ENCODE measurements around the gene ARHGAP24. TPM values are rescaled to one million over a fixed set of nuclear protein-coding genes. Genes with fewer than 3 reads are reported as not detected.
"Not testable (repeated sequence)": the region's sequence is repeated elsewhere in the genome, so short reads cannot be mapped to it uniquely, and the experiment has no call there.

The ARHGAP24 gene
- total RNA-seq, 1 donor from 2014 or later, result not detected

DNA sequence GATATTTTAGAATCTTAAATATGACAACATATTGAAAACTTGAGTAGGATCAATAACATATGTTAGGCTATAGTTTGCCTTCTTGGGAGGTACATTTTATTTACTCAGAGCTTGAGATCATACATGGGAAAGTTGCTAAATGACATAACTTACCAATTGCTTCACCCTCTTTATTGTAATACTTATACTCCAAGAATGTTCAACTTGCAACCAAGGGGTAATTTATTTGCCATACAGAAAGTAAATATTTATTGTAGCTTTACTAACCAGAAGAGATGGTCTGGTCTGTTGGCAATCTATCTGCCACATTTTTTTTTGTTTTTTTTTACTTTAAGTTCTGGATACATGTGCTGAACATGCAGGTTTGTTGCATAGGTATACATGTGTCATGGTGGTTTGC lies 426.6 kb downstream of the ARHGAP24 start:
- intact Hi-C loops (cut with micrococcal nuclease), result no loop called here

DNA sequence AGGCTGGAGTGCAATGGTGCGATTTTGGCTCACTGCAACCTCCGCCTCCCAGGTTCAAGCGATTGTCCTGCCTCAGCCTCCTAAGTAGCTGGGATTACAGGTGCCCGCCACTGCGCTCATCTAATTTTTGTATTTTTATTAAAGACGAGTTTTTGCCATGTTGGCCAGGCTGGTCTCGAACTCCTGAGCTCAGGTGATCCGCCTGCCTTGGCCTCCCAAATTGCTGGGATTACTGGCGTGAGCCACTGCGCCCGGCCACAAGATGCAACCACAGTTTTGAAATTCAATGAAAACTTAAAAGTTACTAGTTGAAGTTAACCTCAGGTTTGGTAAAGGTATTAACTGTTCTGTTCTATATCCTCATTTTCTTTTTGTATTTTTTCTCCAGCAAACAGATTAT lies 427.7 kb downstream of the ARHGAP24 start:
- intact Hi-C loops (cut with micrococcal nuclease), result not testable (repeated sequence)

DNA sequence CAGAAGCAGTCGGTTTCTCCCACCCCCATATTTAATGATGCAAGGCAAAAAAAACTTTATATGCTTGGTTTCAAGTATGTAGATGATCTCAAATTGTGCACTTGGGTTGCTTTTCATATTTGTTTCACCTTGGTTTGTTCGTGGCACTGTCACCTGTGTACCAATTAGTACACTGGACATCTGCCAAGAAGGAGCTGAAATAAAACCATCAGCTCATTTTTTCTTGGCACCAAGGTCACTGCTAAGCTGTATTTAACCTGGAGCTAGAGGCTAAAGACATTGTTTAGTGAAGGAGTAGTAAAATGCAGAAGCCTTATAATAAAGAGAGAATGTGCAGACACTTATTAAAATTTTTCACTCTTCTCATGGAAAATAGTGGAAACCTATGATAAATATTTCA lies 430.8 kb downstream of the ARHGAP24 start:
- intact Hi-C loops (cut with micrococcal nuclease), result no loop called here

DNA sequence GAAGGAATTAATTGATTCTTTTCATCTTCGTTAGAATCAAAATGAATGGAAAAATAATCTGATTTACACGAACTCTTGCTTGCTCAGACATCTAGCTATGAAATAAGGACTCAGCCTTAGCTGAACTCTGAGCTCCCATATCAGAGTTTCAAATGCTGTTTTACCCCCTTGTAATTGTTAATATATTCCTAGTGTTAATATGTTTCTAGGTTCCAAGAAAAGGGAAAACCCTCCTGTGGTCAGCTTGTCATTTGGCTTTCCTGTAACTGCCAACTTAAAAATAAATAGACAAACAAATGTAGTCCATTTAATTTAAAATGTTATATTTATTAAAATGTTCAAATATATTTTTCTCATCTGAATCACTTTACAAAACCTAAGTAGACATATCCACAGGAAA lies 432.1 kb downstream of the ARHGAP24 start:
- intact Hi-C loops (cut with micrococcal nuclease), result no loop called here

DNA sequence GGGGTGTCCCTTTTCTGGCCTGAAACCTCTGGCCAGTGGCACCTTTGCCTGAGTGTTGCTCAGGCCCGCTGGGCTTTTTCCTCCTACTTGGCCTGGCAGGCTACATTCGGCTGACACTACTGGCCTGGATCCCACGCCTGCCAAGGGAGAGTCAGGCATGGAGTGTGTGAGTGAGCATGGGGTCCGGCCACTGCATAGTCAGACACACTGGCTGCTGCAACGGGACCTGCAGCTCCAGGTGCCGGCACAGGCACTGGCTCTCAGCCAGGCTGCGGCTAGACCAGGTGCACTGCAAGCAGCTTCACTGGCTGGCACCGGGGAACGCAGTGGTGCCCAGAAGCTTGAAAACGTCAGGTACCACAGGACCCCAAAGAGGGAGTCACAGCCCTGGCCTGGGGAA lies 434.9 kb downstream of the ARHGAP24 start:
- intact Hi-C loops (cut with micrococcal nuclease), result no loop called here

DNA sequence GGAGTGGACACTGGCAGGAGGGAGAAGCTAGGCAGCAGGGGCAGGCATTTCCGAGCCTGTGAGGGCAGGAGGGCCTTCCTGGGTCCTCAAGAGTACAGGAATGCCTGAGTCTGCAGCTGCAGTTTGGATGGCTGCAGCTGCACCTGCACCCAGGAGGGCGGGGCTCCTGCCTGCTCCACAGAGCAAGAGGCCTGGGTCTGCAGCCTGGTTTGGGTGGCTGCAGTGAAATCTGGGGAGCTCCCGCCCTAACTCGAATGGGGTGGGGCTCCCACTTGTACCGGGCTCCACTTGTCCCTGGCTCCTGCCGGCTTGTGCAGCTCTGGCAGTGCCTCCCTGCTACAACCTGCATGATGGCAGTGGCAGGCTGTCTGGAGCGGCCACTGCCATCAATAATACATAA lies 436.0 kb downstream of the ARHGAP24 start:
- intact Hi-C loops (cut with micrococcal nuclease), result no loop called here

DNA sequence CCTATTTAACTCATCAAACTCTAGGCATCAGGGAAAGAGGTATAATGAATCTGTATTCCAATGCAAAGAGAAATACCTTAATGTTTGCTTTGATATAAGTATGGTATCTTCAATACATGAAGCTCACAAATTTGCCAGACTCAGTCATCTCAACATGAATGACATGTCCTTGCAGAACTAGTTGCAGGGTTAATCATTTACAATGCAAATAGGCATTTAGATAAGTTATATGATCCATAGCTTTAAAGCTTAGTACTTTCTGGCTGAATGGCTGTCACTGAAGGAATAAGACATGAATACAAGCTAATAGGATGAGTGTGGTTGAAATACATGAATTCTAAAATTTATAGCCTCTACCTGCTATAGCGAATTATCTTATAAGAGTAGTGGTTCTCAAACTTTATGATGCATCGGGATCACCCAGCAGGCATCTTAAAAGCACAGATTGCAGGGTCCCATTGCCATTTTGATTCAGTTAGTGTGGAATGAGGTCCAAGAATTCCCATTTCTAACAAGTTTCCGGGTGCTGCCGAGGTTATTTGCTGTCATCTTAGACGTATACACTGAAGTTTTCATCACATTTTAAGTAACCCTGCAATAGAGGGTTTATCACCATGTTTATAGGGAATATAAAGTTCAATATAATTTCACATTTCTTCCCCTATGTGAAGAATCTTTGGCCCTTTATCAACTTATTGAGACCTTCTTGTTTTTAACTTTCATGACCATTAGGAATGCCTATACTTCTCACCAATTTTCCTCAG lies 439.2 kb downstream of the ARHGAP24 start:
- intact Hi-C loops (cut with micrococcal nuclease), result no loop called here

DNA sequence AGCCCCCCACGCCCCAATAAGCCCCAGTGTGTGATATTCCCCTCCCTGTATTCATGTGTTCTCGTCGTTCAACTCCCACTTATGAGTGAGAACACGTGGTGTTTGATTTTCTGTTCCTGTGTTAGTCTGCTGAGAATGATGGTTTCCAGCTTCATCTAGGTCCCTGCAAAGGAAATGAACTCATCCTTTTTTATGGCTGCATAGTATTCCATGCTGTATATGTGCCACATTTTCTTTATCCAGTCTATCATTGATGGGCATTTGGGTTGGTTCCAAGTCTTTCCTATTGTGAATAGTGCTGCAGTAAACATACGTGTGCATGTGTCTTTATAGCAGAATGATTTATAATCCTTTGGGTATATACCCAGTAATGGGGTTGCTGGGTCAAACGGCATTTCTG lies 440.6 kb downstream of the ARHGAP24 start:
- intact Hi-C loops (cut with micrococcal nuclease), result not testable (repeated sequence)

DNA sequence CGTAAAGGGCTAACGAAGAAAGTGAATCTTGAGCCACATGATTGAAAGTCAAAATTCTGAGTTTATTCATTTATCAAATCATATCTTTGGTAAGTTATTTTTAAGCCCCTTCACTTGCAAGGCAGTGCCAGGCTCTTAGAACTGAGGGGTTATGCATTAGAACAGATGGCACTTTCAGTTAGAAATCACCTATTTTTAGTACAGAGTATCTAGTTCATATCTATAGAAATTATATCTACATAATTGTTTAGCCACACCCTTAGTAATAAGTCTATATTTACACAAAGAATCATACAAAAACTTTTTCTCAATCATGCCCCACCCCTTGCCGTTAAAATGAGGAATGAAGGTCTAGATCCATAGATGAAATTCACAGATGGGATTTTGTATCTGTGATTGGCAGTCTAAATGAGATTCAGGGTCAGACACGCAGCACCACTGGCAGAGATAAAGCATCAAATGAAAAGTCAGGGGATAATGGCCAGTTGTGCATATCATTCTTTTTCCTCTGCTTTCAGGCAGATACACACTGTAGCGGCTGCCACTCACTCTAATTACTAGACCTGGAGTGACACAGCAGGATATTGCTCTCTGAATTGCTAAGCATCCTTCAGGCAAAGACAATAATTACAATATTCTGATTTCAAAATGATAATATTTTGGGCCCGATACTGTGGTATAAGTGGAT lies 444.4 kb downstream of the ARHGAP24 start:
- intact Hi-C loops (cut with micrococcal nuclease), result no loop called here

DNA sequence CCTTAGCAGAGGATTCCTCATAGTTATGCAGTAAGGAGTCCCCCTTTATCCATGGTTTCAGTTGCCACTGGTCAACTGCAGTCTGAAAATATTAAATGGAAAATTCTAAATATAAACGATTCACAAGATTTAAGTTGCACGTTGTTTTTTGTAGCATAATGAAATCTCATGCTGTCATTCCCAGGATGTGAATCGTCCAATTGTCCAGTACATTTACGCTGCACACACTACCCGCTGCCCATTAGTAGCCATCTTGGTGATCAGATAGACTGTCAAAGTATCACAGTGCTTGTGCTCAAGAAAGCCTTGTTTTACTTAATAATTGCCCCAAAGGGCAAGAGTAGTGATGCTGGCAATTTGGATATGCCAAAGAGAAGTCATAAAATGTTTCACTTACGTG lies 450.1 kb downstream of the ARHGAP24 start:
- intact Hi-C loops (cut with micrococcal nuclease), result no loop called here

DNA sequence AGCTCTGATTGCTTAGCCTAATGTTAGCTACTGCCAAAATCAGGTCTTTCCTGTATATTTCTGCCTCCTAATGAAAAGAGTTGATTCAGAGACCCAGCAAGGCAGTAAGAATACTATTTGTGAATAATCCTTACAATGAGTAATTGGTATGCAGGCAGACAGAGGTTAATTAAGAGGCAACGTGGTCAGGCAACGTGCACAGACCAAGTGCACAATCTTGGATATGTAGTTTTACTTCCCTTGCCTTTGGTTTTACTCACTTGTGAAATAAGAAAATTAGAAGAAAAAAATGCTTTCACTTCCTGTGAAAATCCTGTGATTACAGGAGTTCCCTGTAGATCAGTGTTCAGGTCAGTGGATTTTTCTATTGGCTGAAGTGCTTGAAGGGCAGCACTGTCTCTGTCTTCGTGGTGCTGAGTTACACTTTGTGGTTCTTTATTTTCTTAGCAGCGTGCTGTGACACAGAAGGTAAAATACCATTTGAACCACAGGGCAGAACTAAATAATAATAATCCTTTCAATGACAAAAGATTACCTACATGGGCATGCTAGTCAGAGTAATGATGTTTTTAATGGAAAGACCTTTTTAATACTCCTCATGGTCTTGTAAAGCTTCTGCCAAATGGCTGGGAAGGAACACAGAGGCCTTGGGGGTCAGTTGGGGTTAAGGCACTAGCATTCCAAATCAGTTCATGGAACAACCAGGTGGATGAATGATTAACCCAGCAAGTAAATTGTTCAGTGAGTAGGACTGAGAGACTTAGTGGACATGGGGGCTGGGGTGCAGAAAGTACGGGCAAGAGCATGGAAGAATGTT lies 454.0 kb downstream of the ARHGAP24 start:
- intact Hi-C loops (cut with micrococcal nuclease), result no loop called here

DNA sequence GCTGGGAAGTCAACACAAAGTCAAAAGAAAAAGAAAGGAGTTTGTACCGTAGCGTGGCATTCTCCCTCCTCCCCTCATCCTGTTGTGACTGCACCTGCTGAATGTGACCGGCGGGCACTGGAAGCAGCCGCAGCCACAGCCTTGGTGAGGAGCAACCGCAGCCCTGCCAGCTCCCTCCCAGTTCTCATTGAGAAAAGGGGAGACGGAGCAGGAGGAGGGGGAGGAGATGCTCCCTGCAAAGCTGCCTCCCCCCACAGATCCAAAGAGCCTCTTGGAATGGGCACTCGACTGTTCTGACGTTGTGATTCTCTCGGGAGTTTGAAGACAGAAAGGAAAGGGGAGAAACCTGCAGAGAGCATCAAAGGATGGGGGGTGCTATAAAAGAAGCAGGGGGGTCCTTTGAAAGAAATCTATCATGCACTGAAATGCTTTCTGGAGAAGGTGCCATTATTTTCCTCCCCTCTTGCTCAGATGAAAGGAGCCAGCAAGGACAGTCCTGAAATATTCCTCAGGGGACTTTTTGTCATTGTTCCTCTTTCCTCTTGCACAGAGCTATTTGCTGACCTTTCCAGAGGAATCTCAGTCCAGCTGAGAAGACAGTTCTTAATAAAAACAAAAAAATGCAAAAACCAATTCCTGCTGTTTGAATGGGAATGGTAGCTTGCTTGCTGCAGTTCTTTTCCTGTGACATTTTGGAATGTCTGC lies 455.2 kb downstream of the ARHGAP24 start:
- intact Hi-C loops (cut with micrococcal nuclease), result no loop called here

DNA sequence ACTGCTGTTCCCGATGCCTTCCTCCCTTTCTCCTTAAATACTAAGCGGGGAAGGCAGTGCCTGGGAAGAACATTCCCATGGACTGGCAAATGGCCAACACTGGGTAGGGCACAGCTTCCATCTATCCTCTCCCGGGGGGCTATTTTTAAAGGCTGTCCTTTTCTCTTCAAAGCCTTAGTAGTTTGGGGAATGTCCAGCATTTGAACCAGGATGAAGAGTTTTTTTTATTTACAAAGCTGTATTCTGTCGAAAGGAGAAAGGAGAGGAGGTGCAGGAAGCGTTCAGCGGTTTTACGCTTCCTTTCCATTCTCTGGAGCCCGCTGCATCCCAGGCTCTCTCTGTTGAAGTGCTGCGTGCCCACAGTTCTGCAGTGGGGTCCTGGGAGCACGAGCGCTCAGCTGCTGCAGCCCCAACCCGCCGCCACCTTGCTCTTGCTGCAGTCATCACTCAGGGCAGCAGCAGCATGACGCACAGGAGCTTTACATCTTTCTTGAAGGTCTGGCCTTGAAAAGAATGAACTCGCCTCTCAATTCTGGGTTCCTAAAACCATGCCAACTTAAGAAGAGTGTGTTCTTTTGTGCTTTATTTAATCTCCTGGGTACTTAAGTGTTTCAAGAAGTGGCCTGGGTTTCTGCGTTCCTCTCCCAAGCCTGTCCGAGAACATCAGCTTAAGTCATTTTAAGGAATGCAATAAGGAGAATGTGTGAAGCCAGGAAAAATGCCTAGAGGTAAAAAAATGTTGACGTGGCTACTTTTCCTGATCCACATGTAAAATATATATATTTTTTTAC lies 457.7 kb downstream of the ARHGAP24 start:
- intact Hi-C loops (cut with micrococcal nuclease), result no loop called here

DNA sequence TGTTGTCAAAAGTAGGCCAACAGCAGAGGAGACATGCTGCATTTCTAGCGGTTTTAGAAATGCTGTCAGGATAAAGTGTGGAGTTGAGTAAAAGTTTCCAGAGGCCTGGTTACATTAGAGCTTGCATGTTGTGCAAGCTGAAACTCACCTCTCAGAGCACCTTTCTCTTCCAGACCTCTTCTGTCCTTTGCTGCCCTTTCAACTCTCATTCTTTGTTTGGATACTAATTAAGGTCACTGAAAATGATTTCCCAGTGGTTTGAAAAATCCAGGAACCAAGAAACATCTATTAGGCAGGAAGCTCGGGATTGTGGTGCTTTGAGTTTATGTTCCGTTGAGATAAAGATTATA lies 458.3 kb downstream of the ARHGAP24 start:
- intact Hi-C loops (cut with micrococcal nuclease), result no loop called here

DNA sequence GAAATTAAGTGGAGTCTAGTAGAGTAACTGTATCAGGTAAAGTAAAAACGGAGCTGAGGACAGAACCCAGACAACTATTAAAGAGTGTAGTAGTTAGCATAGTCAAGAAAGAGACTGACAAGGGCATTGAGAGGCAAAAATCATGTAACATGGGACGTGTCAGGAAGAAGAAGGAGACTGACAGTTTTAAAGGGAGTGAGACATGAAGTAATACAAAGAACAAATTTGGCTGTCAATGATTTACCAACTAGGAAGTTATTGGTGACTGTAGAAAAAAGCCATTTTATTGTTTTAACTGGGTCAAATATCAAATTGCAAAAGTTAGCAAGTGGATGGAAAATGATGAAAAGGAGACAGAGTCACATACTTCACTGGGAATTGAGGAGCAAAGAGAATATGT lies 462.6 kb downstream of the ARHGAP24 start:
- intact Hi-C loops (cut with micrococcal nuclease), result no loop called here

DNA sequence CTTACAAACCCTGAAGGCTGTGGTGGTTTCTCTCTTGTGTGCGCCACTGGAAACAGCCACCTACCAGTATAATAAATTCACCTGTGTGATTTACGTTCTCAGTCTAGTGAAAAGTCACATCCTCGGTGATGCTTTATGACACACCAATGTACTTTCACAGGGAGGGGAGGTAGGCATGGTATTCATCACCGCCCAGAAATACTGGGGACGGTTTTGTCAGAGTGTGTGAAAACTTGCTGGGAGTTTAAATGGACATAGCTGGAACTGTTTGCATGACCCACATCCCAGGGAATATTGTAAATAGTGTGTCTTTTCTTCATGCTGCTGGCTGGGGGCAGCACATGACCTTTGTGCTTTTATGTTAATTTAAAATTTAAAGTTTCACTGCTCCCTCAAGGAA lies 463.1 kb downstream of the ARHGAP24 start:
- intact Hi-C loops (cut with micrococcal nuclease), result no loop called here

DNA sequence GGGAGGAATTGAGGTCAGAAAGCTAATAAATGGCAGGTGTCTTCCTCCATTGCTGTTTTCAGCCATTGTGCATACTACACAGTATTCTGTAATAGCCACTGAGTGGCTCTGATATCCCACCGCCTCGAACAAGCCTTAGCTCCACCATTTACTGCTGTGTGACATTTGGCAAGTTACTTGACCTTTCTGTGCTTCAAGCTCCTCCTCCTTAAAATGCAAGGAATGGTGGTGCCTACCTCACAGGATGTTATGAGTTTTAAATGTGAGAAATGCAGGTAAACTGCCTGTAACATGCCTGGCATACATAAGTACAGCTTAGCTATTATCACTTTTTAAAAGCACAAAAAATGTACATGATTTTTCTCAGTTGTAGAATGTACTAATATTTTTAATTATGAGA lies 464.0 kb downstream of the ARHGAP24 start:
- intact Hi-C loops (cut with micrococcal nuclease), result no loop called here

DNA sequence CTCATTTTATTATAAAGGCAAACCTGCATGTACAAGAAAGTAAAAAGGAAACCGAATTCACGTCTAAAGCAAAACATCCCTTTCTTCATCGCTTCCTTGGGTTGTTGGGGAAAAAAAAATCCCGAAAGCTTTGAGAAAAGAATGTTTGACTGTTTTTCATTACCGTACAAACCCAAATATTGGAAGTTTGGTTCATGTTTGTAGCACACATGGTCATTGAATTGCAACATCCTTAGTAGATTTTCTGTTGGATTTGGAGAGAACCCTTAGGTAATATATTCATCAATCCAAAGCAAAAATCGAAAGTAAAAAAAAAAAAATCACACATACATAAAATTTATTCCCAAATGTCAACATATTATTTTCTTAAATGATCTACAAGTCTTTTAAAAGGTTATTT lies 464.6 kb downstream of the ARHGAP24 start:
- intact Hi-C loops (cut with micrococcal nuclease), result no loop called here

DNA sequence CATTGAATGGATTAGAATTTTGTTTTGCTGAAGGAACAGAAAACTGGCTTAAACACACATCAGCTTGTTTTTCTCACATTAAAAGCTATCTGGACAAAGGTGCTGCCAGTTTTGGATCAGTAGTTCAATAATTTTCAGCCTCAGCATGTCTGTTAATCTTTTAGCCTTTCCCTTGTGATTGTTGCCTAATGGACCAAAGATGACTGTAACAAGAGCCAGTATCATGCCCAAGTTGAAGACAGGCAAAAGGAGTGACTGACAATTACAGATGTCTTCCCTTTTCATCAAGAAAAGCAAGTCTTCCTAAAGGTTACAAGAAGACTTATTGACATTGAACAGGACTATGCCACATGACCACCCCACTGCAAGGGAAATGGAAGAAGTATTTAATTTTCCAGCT lies 465.2 kb downstream of the ARHGAP24 start:
- intact Hi-C loops (cut with micrococcal nuclease), result no loop called here

DNA sequence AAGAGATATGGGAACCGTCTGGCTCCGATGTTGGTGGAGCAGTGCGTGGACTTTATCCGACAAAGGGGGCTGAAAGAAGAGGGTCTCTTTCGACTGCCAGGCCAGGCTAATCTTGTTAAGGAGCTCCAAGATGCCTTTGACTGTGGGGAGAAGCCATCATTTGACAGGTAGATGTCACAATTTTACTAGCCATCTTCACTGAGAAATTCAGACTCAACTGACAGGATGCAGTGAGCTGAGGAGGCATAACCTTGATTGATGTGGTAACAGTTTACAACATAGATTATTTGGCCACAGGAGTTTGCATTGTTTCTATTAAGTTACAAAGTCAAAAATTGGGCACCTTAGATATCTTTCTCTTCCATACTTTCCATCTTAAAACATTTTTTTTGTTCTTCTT lies 467.2 kb downstream of the ARHGAP24 start:
- intact Hi-C loops (cut with micrococcal nuclease), result no loop called here

DNA sequence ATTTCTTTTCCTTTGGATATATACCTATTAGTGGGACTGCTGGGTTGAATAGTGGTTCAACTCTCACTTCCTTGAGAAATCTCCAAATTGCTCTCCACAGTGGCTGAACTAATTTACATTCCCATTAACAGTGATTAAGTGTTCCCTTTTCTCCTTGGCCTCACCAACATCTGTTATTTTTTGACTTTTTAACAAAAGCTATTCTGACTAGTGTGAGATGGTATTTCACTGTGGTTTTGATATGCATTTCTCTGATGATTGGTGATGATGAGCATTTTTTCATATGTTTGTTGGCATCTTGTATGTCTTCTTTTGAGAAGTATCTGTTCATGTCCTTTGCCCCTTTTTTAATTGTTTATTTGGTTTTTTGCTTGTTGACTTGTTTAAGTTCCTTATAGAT lies 471.9 kb downstream of the ARHGAP24 start:
- intact Hi-C loops (cut with micrococcal nuclease), result no loop called here

Measured in T-helper 1 cell treated with Interleukin-12 subunit alpha and Interleukin-12 subunit beta and Interleukin-4 antibody, amounts not matched to agents 30 ng/mL and 1 ng/mL, for 36 hours (primary cell).